ENCODE results near the gene RSPRY1.

The RSPRY1 gene

GRCh38 chr16:57276596-57276995, 90.5 kb downstream of the RSPRY1 start:
- no peak for DNase-seq

- DNase-seq, result peak; percentile 78
These were observed 91.5 kb downstream of the RSPRY1 start for GRCh38 chr16:57277586-57277985.

GRCh38 chr16:57278494-57278893, 92.4 kb downstream of the RSPRY1 start:
- DNase-seq, result no peak

GRCh38 chr16:57279780-57280638, 93.9 kb downstream of the RSPRY1 start:
- no peak for DNase-seq

GRCh38 chr16:57281791-57282190, 95.7 kb downstream of the RSPRY1 start:
- DNase-seq, result no peak

DNA sequence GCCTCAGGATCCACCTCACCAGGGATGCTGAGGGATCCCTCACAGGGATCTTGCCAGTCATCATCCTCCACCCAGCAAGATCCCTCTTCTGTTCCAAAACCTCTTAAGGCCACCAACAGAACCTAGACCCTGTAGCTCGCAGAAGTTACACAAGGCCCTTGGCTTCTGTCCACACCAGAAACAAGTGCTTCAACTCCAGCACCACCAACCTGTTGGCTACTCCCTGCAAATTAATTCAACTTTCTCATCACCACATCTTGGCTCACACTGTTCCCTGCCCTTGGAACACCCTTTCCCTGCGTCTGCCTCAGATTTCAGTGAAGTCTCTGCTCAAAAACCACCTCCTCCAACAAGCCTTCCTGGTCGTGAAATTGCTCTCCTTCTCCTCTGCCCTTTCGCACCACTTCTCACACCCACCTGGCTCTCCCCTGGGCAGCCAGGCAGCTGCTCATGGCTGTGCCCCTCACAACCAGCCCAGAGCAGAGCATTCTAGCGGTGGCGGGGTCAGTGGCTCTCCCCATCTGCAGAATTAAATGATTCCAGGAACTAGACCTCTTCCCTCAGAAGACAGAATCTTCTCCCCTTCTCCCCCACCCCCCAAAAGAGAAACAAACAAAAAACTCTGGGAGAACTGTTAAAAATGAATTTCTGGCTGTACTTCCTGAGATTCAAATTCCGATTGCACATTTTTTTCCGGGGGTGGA, 96.5 kb downstream of the RSPRY1 start:
- DNase-seq, result no peak

DNA sequence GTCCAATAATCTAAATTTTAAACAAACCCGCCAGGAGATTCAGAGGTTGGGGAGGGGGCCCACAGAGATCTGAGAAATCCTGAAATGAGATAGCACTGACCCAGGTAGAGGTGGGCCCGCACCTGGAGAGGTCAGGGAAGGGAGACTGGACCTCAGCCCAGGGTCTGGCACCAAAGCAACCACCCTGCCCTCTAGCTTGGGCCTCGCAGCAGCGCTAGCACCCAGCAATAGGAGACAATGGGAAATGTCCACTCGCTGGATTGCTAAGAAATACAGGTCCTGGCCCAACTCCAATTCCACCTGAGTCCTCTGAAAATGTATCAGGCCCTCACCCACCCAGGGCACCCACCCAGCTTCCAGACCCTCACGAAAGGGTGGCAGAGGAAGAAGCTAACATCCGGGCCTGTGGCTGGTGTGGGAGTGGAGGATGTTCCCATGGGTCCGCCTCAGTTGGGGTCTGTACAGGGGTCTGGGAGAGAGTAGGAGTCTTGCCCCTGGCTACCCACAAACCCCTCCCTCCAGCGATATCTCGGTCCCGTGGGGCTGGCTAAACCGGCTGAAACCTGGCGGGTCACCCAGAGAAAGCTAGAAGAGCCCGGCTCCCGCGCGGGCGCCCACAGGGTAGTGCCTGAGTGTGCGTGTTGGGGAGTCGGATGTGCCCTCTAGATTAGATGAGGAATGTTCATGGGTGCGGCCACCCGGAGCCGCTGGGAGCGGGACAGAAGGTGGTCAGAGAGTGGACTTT, 97.3 kb downstream of the RSPRY1 start:
- no peak for DNase-seq

DNA sequence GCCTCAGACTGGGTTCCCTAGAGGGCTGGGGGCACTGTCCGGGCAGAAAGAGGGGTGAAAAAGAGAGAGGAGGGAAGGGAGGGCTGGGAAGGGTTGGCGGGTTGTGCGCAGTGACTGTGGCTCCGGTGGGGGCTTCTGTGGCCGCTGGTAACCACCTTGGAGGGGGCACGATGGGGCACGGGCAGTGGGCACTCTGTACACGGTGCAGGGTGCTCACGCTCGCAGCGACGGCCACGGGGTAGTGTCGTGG, 97.8 kb downstream of the RSPRY1 start:
- DNase-seq, result no peak

- peak; percentile 34 for DNase-seq
These were observed 98.3 kb downstream of the RSPRY1 start, which contains the start of gene PLLP for GRCh38 chr16:57284209-57284951. TSS of gene PLLP (minus strand) at chr16:57284672. CDS start at chr16:57284540, 132 bp downstream.

GRCh38 chr16:57284952-57285363, 98.8 kb downstream of the RSPRY1 start:
- DNase-seq, result no peak

- DNase-seq, result no peak
These were observed 99.2 kb downstream of the RSPRY1 start for GRCh38 chr16:57285379-57285778.

DNA sequence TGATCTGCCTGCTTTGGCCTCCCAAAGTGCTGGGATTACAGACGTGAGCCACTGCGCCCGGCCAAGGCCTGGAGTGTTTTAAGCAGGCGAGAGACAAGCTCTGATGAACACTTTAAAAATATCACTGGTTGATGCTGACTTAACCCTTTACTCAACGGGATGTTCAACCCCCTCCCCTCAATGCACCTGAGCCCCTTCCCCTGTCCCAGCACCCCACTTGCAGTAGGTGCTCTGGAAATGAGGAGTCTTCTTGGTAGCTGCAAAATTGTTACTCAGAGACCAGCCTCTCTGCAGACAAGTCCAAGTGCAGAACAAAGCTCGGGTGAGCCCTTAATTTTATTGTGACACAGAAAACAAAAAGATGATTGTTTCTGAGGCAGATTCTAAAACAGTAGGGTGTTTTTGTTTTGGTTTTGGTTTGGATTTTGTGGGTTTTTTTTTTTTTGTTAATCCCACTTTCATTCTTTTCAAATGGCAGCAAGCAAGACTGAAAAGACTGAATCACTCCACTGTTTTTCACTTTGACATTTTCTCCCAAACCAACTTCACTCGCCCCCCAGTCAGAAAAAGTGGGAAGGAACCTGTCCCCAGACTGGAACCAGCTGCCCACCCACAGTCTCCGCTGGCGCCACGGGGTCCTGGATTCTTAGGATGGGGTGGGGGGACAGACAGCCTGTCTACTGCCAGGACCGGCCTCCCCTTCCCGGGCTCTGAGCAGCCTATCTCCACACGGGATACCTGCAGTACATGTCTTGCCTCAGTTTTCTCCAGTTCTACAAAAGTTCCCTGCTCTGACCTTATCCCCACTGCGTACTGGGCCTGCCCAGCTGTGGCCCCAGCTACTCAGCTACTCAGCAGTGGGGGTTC, 103.5 kb downstream of the RSPRY1 start:
- no peak for DNase-seq

All from kidney glomerular epithelial cell (primary cell).